Tibial artery (tissue), 4 donors: Measurements from ENCODE around the gene PRKG1.

Experiments used
- DNase-seq, 2 donors: peaks; one replicate each; pipeline ENCODE4 v3.0.0-alpha.2; 2019
- H3K27ac ChIP-seq, 2 donors: fragments of 200-600 bp; sonication (generic) in 1 of 2; 1 replicate in 1 of 2; 2 replicates in 1 of 2; pipeline ENCODE4 v1.5.1; 2018 to 2019; ENCODE audit warnings: mild to moderate bottlenecking in 1 of 2
- H3K27me3 ChIP-seq, 2 donors: fragments of 200-600 bp; sonication (generic) in 1 of 2; one replicate each; pipeline versions ENCODE4 v1.5.1 to v1.6.0; 2016 to 2019
- H3K36me3 ChIP-seq, 3 donors: fragments of 200-600 bp; sonication (generic) in 2 of 3; one replicate each; pipeline ENCODE4 v1.5.1; 2016 to 2019; ENCODE audit warnings: mild to moderate bottlenecking in 2 of 3
- H3K4me1 ChIP-seq, 4 donors: fragments of 200-600 bp; sonication (generic) in 2 of 4; 1 replicate in 3 of 4; 2 replicates in 1 of 4; pipeline ENCODE4 v1.5.1; 2016 to 2019
- H3K4me3 ChIP-seq, 2 donors: fragments of 200-600 bp; sonication (generic) in 1 of 2; 1 replicate in 1 of 2; 2 replicates in 1 of 2; pipeline ENCODE4 v1.5.1; 2018 to 2019; ENCODE audit warnings: mild to moderate bottlenecking in 2 of 2
- H3K9me3 ChIP-seq, 3 donors: fragments of 200-600 bp; sonication (generic) in 1 of 3; one replicate each; pipeline ENCODE4 v1.5.1; 2016 to 2019
- CTCF ChIP-seq, 2 experiments: fragments of 200-600 bp in 1 of 2; fragments of 450-650 bp in 1 of 2; IDR thresholded peaks; one replicate each; pipeline ENCODE4 v1.5.1; 2017 to 2019; ENCODE audit warnings: antibody characterized with exemption in 2 of 2, mild to moderate bottlenecking in 1 of 2, moderate library complexity in 1 of 2
- intact Hi-C: fragments of 100-400 bp; cut with DNase I; formaldehyde crosslinking; loops from one replicate; pipeline ENCODE4 v1.15.0; 2023; ENCODE audit warnings: low total_unique reads

The PRKG1 gene

GRCh38 chr10:51319173-51319435 is 244.8 kb downstream of the PRKG1 start:
- peaks cover 0 to 75% (median 27%) of the 10 kb centered on the region in 4 donors for H3K4me1 ChIP-seq

DNA sequence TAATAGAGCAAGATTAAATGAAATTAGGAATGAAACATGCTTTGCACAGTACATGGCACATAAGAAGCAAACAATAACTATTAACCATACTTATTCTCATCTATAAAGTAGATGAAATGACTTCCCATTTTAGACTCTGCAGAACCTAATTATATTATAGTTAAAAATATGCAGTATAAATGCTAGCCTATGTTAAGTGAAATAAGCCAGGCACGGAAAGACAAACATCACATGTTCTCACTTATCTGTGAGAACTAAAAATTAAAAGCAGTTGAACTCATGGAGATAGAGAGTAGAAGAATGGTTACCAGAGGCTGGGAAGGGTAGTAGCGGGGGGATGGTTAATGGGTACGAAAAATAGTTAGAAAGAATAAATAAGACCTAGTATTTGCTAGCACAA is 247.0 kb downstream of the PRKG1 start:
- Histone ChIP-seq H3K27me3 (no peaks in the 10 kb centered on the region), H3K4me1 (peaks cover 0 to 62% (median 21%) of the 10 kb centered on the region in 4 donors), H3K36me3 (no peaks in the 10 kb centered on the region), H3K27ac (no peak overlapping the region), H3K9me3 (no peaks in the 10 kb centered on the region), H3K4me3 (no peak overlapping the region)
- intact Hi-C loops, result no loop called here
- no peak for DNase-seq
- TF ChIP-seq CTCF (IDR thresholded peaks at IDR 0.05), result no peak

More at GRCh38 chr10:51319173-51319435, 244.8 kb downstream of the PRKG1 start:
- TF ChIP-seq CTCF (IDR thresholded peaks at IDR 0.05), result no peak
- Histone ChIP-seq H3K9me3 (no peaks in the 10 kb centered on the region), H3K36me3 (no peaks in the 10 kb centered on the region), H3K4me3 (no peak overlapping the region), H3K27ac (no peak overlapping the region), H3K27me3 (no peaks in the 10 kb centered on the region)
- intact Hi-C loops, result no loop called here
- no peak for DNase-seq

- Histone ChIP-seq H3K9me3 (no peaks in the 10 kb centered on the region), H3K36me3 (no peaks in the 10 kb centered on the region), H3K4me3 (no peak overlapping the region), H3K4me1 (peaks cover 0 to 62% (median 21%) of the 10 kb centered on the region in 4 donors), H3K27ac (peak overlapping the region in 1 of 2 donors; percentile 21), H3K27me3 (no peaks in the 10 kb centered on the region)
- intact Hi-C loops, result no loop called here
- DNase-seq, result no peak
- no peak for TF ChIP-seq CTCF (IDR thresholded peaks at IDR 0.05)
These were observed 247.7 kb downstream of the PRKG1 start for GRCh38 chr10:51321980-51322379.

DNA sequence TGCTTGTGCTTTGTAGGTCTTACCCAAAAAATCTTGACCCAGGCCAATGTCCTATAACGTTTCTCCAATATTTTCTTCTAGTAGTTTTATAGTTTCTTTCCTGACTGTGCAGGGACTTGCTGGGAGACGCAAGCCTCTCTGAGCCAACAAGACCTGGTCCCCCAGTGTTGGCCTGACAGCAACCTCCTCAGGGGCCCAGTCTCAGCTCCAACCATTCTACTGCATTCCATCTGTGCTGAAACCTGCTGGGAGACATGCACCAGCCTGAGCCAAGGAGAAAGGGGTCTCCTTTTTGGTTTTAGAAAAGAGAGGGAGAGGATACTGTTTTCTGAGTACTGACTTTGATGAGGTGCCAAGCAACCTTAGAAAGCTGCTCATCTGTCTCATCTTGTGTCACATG is 251.4 kb downstream of the PRKG1 start:
- no peak for TF ChIP-seq CTCF (IDR thresholded peaks at IDR 0.05)
- H3K36me3 ChIP-seq, result no peaks in the 10 kb centered on the region
- no peak for DNase-seq
- no peak overlapping the region for H3K27ac ChIP-seq
- peaks cover 0 to 35% (median 9%) of the 10 kb centered on the region in 4 donors for H3K4me1 ChIP-seq
- H3K27me3 ChIP-seq, result no peaks in the 10 kb centered on the region
- no peak overlapping the region for H3K4me3 ChIP-seq
- intact Hi-C loops, result no loop called here
- no peaks in the 10 kb centered on the region for H3K9me3 ChIP-seq

DNA sequence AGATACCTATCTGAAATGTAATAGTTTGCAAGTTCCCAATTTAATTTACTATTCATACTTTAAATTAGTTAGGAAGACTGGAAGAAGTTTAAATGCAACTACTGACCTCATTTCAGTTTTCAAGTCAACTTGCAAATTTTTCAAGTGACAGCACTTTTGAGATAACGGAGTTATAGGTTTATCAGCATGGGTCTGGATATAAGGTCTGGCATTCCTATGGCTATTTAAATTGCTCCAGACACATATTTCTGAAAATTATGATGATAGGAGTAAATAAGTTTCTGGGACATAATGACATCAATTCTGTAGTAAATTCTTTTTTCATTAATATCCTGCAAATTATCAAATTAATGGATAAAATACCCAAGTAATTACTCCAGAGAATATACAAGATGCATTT is 251.9 kb downstream of the PRKG1 start:
- no peak for DNase-seq
- H3K4me3 ChIP-seq, result no peak overlapping the region
- intact Hi-C loops, result no loop called here
- TF ChIP-seq CTCF (IDR thresholded peaks at IDR 0.05), result no peak
- no peaks in the 10 kb centered on the region for H3K27me3 ChIP-seq
- no peaks in the 10 kb centered on the region for H3K36me3 ChIP-seq
- no peaks in the 10 kb centered on the region for H3K9me3 ChIP-seq
- no peak overlapping the region for H3K27ac ChIP-seq
- H3K4me1 ChIP-seq, result peaks cover 0 to 37% (median 14%) of the 10 kb centered on the region in 4 donors

- no peak overlapping the region for H3K27ac ChIP-seq
- peaks cover 0 to 36% (median 9%) of the 10 kb centered on the region in 4 donors for H3K4me1 ChIP-seq
- intact Hi-C loops, result no loop called here
- no peaks in the 10 kb centered on the region for H3K36me3 ChIP-seq
- no peak overlapping the region for H3K4me3 ChIP-seq
- H3K27me3 ChIP-seq, result no peaks in the 10 kb centered on the region
- no peak for TF ChIP-seq CTCF (IDR thresholded peaks at IDR 0.05)
- H3K9me3 ChIP-seq, result no peaks in the 10 kb centered on the region
- no peak for DNase-seq
These were observed 253.1 kb downstream of the PRKG1 start for GRCh38 chr10:51327432-51327831.
